IMR-90 (cell line): ENCODE data around the gene CYRIA. TPM values are rescaled to one million over a fixed set of nuclear protein-coding genes. Genes with fewer than 3 reads are reported as not detected.

ENCODE experiments used
- ATAC-seq: fragments of 200-7000 bp; cut with Tn5 transposase; 2 replicates; pipeline ENCODE4 v1.9.1; 2020; ENCODE audit warnings: low read depth, mild to moderate bottlenecking, moderate library complexity
- BruUV-seq: library from RNA; stranded (reverse); fragments of 400-500 nt; replicated peaks from 2 replicates; lab custom pipeline; 2021; lab: Mats Ljungman, UMichigan
- CTCF ChIA-PET: fragments of 300-600 bp; formaldehyde crosslinking; extraction: SDS; loops from one replicate; lab custom pipeline; 2021; ENCODE audit warnings: antibody characterized with exemption; lab: Yijun Ruan, JAX
- POLR2A ChIA-PET: fragments of 300-600 bp; sonication (Branson Sonifier 250); formaldehyde crosslinking; loops from one replicate; lab custom pipeline; 2022; ENCODE audit warnings: antibody characterized with exemption; ENCODE audit not compliant: unreplicated experiment; lab: Charles Lee
- DNase-seq: peaks from one replicate; pipeline ENCODE4 v3.0.0; 2013
- H2AFZ ChIP-seq: replicated peaks from 2 replicates; pipeline ENCODE3; 2013; ENCODE audit warnings: low read length, mild to moderate bottlenecking; ENCODE audit not compliant: poor library complexity
- H2AK5ac ChIP-seq: 2 replicates; pipeline ENCODE4 v1.6.1; 2013; ENCODE audit warnings: low read depth, low read length, inconsistent platforms
- H2AK9ac ChIP-seq: replicated peaks from 2 replicates; pipeline ENCODE3; 2013; ENCODE audit warnings: mild to moderate bottlenecking, low read depth, low read length, moderate library complexity; ENCODE audit not compliant: poor library complexity
- H2BK120ac ChIP-seq: 2 replicates; pipeline ENCODE4 v1.6.1; 2013; ENCODE audit warnings: low read depth, low read length, inconsistent platforms
- H2BK15ac ChIP-seq: 3 replicates; pipeline ENCODE4 v1.6.1; 2013; ENCODE audit warnings: low read depth, low read length, inconsistent platforms
- H2BK20ac ChIP-seq: 2 replicates; pipeline ENCODE4 v1.6.1; 2013; ENCODE audit warnings: low read depth, mild to moderate bottlenecking, inconsistent platforms, low read length, moderate library complexity
- H2BK5ac ChIP-seq: 2 replicates; pipeline ENCODE4 v1.6.1; 2013; ENCODE audit warnings: mild to moderate bottlenecking, low read depth, low read length, inconsistent platforms; ENCODE audit not compliant: poor library complexity, severe bottlenecking
- H3K14ac ChIP-seq: replicated peaks from 2 replicates; pipeline ENCODE4 v1.6.1; 2013; ENCODE audit warnings: low read depth, low read length, inconsistent platforms
- H3K18ac ChIP-seq: 2 replicates; pipeline ENCODE4 v1.6.1; 2013; ENCODE audit warnings: low read depth, low read length, control low read depth
- H3K23ac ChIP-seq: 2 replicates; pipeline ENCODE4 v1.6.1; 2013; ENCODE audit warnings: low read depth, low read length, inconsistent platforms
- H3K27ac ChIP-seq: 2 replicates; pipeline ENCODE4 v1.5.1; 2013; ENCODE audit warnings: mild to moderate bottlenecking, control low read depth, low read length; ENCODE audit not compliant: insufficient read depth
- H3K27me3 ChIP-seq: 2 replicates; pipeline ENCODE4 v1.6.1; 2013; ENCODE audit warnings: low read length; ENCODE audit not compliant: control insufficient read depth, insufficient read depth
- H3K36me3 ChIP-seq: 2 replicates; pipeline ENCODE4 v1.6.1; 2013; ENCODE audit warnings: low read length, mixed read lengths; ENCODE audit not compliant: control insufficient read depth, insufficient read depth
- H3K4ac ChIP-seq: 2 replicates; pipeline ENCODE4 v1.6.1; 2013; ENCODE audit warnings: low read depth, low read length, inconsistent platforms
- H3K4me1 ChIP-seq: 2 replicates; pipeline ENCODE4 v1.6.1; 2013; ENCODE audit warnings: low read length, mixed read lengths; ENCODE audit not compliant: control insufficient read depth, insufficient read depth
- H3K4me2 ChIP-seq: 2 replicates; pipeline ENCODE4 v1.6.1; 2013; ENCODE audit warnings: low read depth, mild to moderate bottlenecking, control low read depth, low read length, moderate library complexity
- H3K4me3 ChIP-seq: 2 replicates; pipeline ENCODE4 v1.5.1; 2013; ENCODE audit warnings: low read depth, mild to moderate bottlenecking, control low read depth, low read length, moderate library complexity; ENCODE audit not compliant: insufficient read depth
- H3K56ac ChIP-seq: 2 replicates; pipeline ENCODE4 v1.6.1; 2013; ENCODE audit warnings: low read length, inconsistent platforms; ENCODE audit not compliant: insufficient read depth; ENCODE audit errors: extremely low read depth
- H3K79me1 ChIP-seq, 2 experiments: 2 replicates each; pipeline ENCODE4 v1.6.1; 2013; ENCODE audit warnings: low read length in 2 of 2, inconsistent platforms in 1 of 2, low read depth in 1 of 2
- H3K9ac ChIP-seq: 2 replicates; pipeline ENCODE4 v1.6.1; 2013; ENCODE audit warnings: low read depth, low read length, control low read depth
- H3K9me1 ChIP-seq: 2 replicates; pipeline ENCODE4 v1.6.1; 2013; ENCODE audit warnings: low read length, inconsistent platforms; ENCODE audit not compliant: insufficient read depth
- H3K9me3 ChIP-seq: 2 replicates; pipeline ENCODE4 v1.6.1; 2013; ENCODE audit warnings: low read length; ENCODE audit not compliant: control insufficient read depth, insufficient read depth
- H4K20me1 ChIP-seq: 2 replicates; pipeline ENCODE4 v1.6.1; 2013; ENCODE audit warnings: low read length, inconsistent platforms; ENCODE audit not compliant: insufficient read depth
- H4K5ac ChIP-seq: 2 replicates; pipeline ENCODE4 v1.6.1; 2013; ENCODE audit warnings: mild to moderate bottlenecking, low read depth, low read length, control low read depth
- H4K8ac ChIP-seq, 2 experiments: 2 replicates each; pipeline ENCODE4 v1.6.1; 2013; ENCODE audit warnings: low read depth in 2 of 2, low read length in 2 of 2, control low read depth in 1 of 2, inconsistent platforms in 1 of 2
- H4K91ac ChIP-seq: 2 replicates; pipeline ENCODE4 v1.6.1; 2013; ENCODE audit warnings: low read depth, low read length, inconsistent platforms; ENCODE audit not compliant: insufficient read depth
- BHLHE40 ChIP-seq: fragments of 150-350 bp; IDR thresholded peaks from 2 replicates; pipeline ENCODE4 v1.6.1; 2016; ENCODE audit warnings: mild to moderate bottlenecking, low read depth, low read length
- CEBPB ChIP-seq: IDR thresholded peaks from 2 replicates; pipeline ENCODE4 v1.6.1; 2012; ENCODE audit warnings: low read depth, low read length, improper control_type of control experiment
- CHD1 ChIP-seq: IDR thresholded peaks from 2 replicates; pipeline ENCODE4 v1.6.1; 2012; ENCODE audit warnings: low read depth, low read length, improper control_type of control experiment
- FOS ChIP-seq: fragments of 150-350 bp; IDR thresholded peaks from 2 replicates; pipeline ENCODE4 v1.6.1; 2016; ENCODE audit warnings: low read depth, low read length
- MXI1 ChIP-seq: IDR thresholded peaks from 2 replicates; pipeline ENCODE4 v1.6.1; 2012; ENCODE audit warnings: low read depth, mild to moderate bottlenecking, low read length, moderate library complexity, borderline replicate concordance
- NFE2L2 ChIP-seq: fragments of 150-350 bp; IDR thresholded peaks from 2 replicates; pipeline ENCODE4 v1.6.1; 2016; ENCODE audit warnings: low read depth, mild to moderate bottlenecking, low read length
- POLR2A ChIP-seq: IDR thresholded peaks from 2 replicates; pipeline ENCODE4 v1.6.1; 2012; ENCODE audit warnings: mild to moderate bottlenecking, low read depth, low read length
- SMC3 ChIP-seq: fragments of 150-350 bp; IDR thresholded peaks from 2 replicates; pipeline ENCODE4 v1.6.1; 2016; ENCODE audit warnings: low read depth, mild to moderate bottlenecking, antibody characterized with exemption, low read length, moderate library complexity
- WGBS, 2 experiments: methylation state at CpG; one replicate each; pipeline versions ENCODE4 v1.1.5 to v1.1.7; 2013; ENCODE audit warnings: missing lambda C conversion rate in 2 of 2; ENCODE audit not compliant: insufficient read length in 1 of 2; ENCODE audit errors: extremely low coverage in 2 of 2; 5-methylcytosine and 5-hydroxymethylcytosine counted together
- dilution Hi-C: fragments of 300-500 bp; cut with HindIII; formaldehyde crosslinking; loops from one replicate; pipeline ENCODE4 v1.14.3; 2018; ENCODE audit warnings: low sequenced_read_pairs; ENCODE audit not compliant: unreplicated experiment
- in situ Hi-C: fragments of 300-500 bp; cut with MboI; formaldehyde crosslinking; loops from 3 replicates; pipeline ENCODE4 v1.14.3; 2019; ENCODE audit warnings: low sequenced_read_pairs, inconsistent platforms, mixed read lengths
- intact Hi-C: fragments of 100-400 bp; cut with micrococcal nuclease; formaldehyde crosslinking; loops from 2 replicates; pipeline ENCODE4 v1.10.0; 2022
- polyA plus RNA-seq, 3 experiments: library from polyadenylated mRNA; depleted of rRNA; stranded (reverse); fragments of >200 nt; gene quantifications; 2 replicates each; pipeline ENCODE4 v1.2.3, GENCODE V29; 2012; ENCODE audit warnings: low replicate concordance in 1 of 3
- total RNA-seq: library from RNA; depleted of rRNA; stranded (reverse); fragments of >200 nt; gene quantifications from 2 replicates; pipeline ENCODE4 v1.2.3, GENCODE V29; 2012
- TF ChIP-seq, protein P1 (sequence below): conservative IDR thresholded peaks from 2 replicates; pipeline ENCODE4 v1.5.1; 2012; ENCODE audit warnings: mild to moderate bottlenecking, low read depth, low read length, improper control_type of control experiment
- TF ChIP-seq, protein P2 (sequence below): fragments of 150-350 bp; IDR thresholded peaks from 2 replicates; pipeline ENCODE4 v1.6.1; 2017; ENCODE audit warnings: mild to moderate bottlenecking, antibody characterized with exemption, low read length, low read depth

The CYRIA gene
- total and polyA plus RNA-seq, 2 of the 4 experiments (the other 2 are of a cell fraction) = 1.7 to 3.8 TPM

DNA sequence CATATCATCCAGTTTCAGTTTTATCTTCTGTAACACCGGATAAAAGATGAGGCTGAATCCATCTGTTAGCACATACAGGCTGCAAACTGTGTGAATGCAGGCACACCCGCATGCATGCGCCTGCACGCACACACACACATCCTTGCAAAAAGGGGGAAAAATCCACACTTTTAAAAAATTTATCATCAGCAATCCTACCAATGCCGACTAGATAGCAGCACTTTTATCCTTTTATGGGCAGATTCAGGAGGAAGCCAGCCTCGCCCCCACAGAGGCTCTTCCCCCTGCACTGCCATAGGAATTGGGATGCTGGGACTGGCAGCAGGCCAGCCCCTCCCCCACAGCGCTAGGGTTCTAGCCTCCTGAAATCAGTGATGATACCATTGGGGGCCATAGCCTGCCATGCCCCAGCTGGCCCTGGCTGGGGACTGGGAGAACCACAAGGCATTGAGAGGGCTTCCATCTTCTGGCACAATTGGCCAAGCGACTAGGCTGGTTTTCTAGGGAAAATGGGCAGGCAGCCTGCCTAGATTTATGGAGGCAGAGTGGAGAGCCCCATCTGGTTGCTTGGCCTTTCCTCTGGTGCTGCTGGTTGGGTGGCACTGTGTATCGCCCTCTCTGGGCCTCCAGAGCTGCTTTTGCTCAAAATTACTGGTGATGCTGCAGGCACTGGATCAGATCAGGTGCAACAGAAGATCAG, 25.5 kb downstream of the CYRIA start:
- POLR2A ChIA-PET = no interaction called here
- Histone ChIP-seq H3K27me3 (no peaks in the 10 kb centered on the region), H4K20me1 (no peaks in the 10 kb centered on the region), H3K9me1 (peaks cover 2% of the 10 kb centered on the region; the same call in 1 of the 2 replicates), H3K9me3 (no peaks in the 10 kb centered on the region), H2BK15ac (no peak overlapping the region), H2BK120ac (no peak overlapping the region), H4K5ac (no peak overlapping the region), H3K14ac (no peak overlapping the region), H2AFZ (no peak overlapping the region), H3K9ac (no peak overlapping the region), H3K18ac (no peak overlapping the region), H3K4ac (no peak overlapping the region), H2AK9ac (no peak overlapping the region), H2BK20ac (no peak overlapping the region), H4K91ac (no peak overlapping the region), H3K23ac (no peak overlapping the region), H3K4me1 (peaks cover 10% of the 10 kb centered on the region), H3K27ac (no peak overlapping the region), H2AK5ac (no peak overlapping the region), H3K56ac (no peak overlapping the region), H4K8ac (no peak overlapping the region), H3K36me3 (peaks cover 1% of the 10 kb centered on the region; the same call in 1 of the 2 replicates), H3K4me2 (no peak overlapping the region), H3K79me1 (no peaks in the 10 kb centered on the region), H3K4me3 (no peak overlapping the region), H2BK5ac (no peak overlapping the region)
- intact Hi-C loops (no loop called here), dilution Hi-C loops (no loop called here), in situ Hi-C loops (no loop called here)
- no peak for ATAC-seq
- CTCF ChIA-PET = no interaction called here
- WGBS, 2 experiments = 100% methylated on average over 2 of the region's 9 CpGs; no CpG with 5 or more reads in 1 of the 2 experiments
- no peak for DNase-seq
- TF ChIP-seq NFE2L2 (no peak), FOS (no peak), MXI1 (no peak), BHLHE40 (no peak), POLR2A (no peak), CEBPB (no peak), SMC3 (no peak), CHD1 (no peak)
- TF ChIP-seq, protein P1, sequence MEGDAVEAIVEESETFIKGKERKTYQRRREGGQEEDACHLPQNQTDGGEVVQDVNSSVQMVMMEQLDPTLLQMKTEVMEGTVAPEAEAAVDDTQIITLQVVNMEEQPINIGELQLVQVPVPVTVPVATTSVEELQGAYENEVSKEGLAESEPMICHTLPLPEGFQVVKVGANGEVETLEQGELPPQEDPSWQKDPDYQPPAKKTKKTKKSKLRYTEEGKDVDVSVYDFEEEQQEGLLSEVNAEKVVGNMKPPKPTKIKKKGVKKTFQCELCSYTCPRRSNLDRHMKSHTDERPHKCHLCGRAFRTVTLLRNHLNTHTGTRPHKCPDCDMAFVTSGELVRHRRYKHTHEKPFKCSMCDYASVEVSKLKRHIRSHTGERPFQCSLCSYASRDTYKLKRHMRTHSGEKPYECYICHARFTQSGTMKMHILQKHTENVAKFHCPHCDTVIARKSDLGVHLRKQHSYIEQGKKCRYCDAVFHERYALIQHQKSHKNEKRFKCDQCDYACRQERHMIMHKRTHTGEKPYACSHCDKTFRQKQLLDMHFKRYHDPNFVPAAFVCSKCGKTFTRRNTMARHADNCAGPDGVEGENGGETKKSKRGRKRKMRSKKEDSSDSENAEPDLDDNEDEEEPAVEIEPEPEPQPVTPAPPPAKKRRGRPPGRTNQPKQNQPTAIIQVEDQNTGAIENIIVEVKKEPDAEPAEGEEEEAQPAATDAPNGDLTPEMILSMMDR = no peak
- TF ChIP-seq, protein P2, sequence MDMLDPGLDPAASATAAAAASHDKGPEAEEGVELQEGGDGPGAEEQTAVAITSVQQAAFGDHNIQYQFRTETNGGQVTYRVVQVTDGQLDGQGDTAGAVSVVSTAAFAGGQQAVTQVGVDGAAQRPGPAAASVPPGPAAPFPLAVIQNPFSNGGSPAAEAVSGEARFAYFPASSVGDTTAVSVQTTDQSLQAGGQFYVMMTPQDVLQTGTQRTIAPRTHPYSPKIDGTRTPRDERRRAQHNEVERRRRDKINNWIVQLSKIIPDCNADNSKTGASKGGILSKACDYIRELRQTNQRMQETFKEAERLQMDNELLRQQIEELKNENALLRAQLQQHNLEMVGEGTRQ = no peak
- no TSS peak for BruUV-seq
